Colonic mucosa (tissue), 4 donors: ENCODE measurements around the gene CDH18. TPM values are rescaled to one million over a fixed set of nuclear protein-coding genes. Genes with fewer than 3 reads are reported as not detected.

Source experiments
- DNase-seq: peaks from one replicate; pipeline ENCODE4 v3.0.0-alpha.2; 2020
- H3K27ac ChIP-seq: fragments of 200-600 bp; one replicate; pipeline ENCODE4 v1.8.0; 2021
- H3K27me3 ChIP-seq: fragments of 200-600 bp; one replicate; pipeline ENCODE4 v1.8.0; 2021
- H3K36me3 ChIP-seq: fragments of 200-600 bp; one replicate; pipeline ENCODE4 v1.8.0; 2021
- H3K4me1 ChIP-seq: fragments of 200-600 bp; one replicate; pipeline ENCODE4 v1.8.0; 2021; ENCODE audit warnings: mild to moderate bottlenecking
- H3K4me3 ChIP-seq: fragments of 200-600 bp; one replicate; pipeline ENCODE4 v1.8.0; 2021
- H3K9ac ChIP-seq, 2 donors: one replicate each; pipeline ENCODE4 v1.7.0; 2013; ENCODE audit warnings: control low read depth in 2 of 2, low read depth in 2 of 2, low read length in 2 of 2
- H3K9me3 ChIP-seq: fragments of 200-600 bp; one replicate; pipeline ENCODE4 v1.8.0; 2021
- intact Hi-C: fragments of 100-400 bp; cut with DNase I; formaldehyde crosslinking; loops from one replicate; pipeline ENCODE4 v1.14.1; 2022
- total RNA-seq, 2 donors: library from RNA; stranded (reverse); fragmentation: NEBNext Ultra II Directional in 1 of 2; extraction: Animal tissue kit (Norgen Biotek cat#: 25700) in 1 of 2; gene quantifications; one replicate each; pipeline ENCODE4 v1.2.1, GENCODE V29; 2021
- TF ChIP-seq, protein P1 (sequence below): fragments of 200-600 bp; IDR thresholded peaks from one replicate; pipeline ENCODE4 v1.8.0; 2022; ENCODE audit warnings: antibody characterized with exemption, mild to moderate bottlenecking
- donor health status: healthy.
- donor health status: DM: no; HTN: no; CAD: no.
- donor health status: DM: no; HTN: no; CAD: no.

CDH18 gene
- total RNA-seq, 2 donors from 2014 or later = not detected

GRCh38 chr5:20029266-20029665 is 41.3 kb upstream of the CDH18 start:
- no peak for DNase-seq
- H3K4me1 ChIP-seq = no peaks in the 10 kb centered on the region

DNA sequence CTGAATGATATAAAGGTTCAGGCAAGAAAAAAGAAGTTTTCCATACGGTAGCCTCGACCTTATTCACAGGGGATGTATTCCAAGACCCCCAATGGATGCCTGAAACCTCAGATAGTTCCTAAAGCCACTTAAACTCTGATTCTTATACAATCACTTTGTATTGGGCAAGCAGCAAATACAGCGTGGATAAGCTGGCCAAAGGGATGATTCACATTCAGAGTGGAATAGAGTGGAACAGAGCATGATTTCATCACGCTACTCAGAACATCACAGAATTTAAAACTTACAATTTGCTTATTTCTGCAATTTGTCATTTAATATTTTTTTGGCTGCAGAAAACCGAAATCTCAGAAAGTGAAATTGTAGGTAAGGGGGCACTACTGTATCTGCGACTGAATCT is 40.5 kb upstream of the CDH18 start:
- H3K36me3 ChIP-seq = no peaks in the 10 kb centered on the region
- no peak overlapping the region for H3K9ac ChIP-seq
- H3K9me3 ChIP-seq = no peaks in the 10 kb centered on the region
- H3K4me1 ChIP-seq = no peaks in the 10 kb centered on the region
- no peak for DNase-seq
- intact Hi-C loops = no loop called here
- no peak overlapping the region for H3K4me3 ChIP-seq
- no peak overlapping the region for H3K27ac ChIP-seq
- TF ChIP-seq, protein P1, sequence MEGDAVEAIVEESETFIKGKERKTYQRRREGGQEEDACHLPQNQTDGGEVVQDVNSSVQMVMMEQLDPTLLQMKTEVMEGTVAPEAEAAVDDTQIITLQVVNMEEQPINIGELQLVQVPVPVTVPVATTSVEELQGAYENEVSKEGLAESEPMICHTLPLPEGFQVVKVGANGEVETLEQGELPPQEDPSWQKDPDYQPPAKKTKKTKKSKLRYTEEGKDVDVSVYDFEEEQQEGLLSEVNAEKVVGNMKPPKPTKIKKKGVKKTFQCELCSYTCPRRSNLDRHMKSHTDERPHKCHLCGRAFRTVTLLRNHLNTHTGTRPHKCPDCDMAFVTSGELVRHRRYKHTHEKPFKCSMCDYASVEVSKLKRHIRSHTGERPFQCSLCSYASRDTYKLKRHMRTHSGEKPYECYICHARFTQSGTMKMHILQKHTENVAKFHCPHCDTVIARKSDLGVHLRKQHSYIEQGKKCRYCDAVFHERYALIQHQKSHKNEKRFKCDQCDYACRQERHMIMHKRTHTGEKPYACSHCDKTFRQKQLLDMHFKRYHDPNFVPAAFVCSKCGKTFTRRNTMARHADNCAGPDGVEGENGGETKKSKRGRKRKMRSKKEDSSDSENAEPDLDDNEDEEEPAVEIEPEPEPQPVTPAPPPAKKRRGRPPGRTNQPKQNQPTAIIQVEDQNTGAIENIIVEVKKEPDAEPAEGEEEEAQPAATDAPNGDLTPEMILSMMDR = no peak
- no peaks in the 10 kb centered on the region for H3K27me3 ChIP-seq

More at GRCh38 chr5:20029266-20029665, 41.3 kb upstream of the CDH18 start:
- no peaks in the 10 kb centered on the region for H3K27me3 ChIP-seq
- H3K9me3 ChIP-seq = no peaks in the 10 kb centered on the region
- TF ChIP-seq, protein P1 = no peak
- H3K4me3 ChIP-seq = no peak overlapping the region
- H3K36me3 ChIP-seq = no peaks in the 10 kb centered on the region
- H3K9ac ChIP-seq = no peak overlapping the region
- no peak overlapping the region for H3K27ac ChIP-seq
- intact Hi-C loops = no loop called here

- Histone ChIP-seq H3K9ac (no peak overlapping the region), H3K36me3 (no peaks in the 10 kb centered on the region), H3K4me1 (no peaks in the 10 kb centered on the region), H3K4me3 (no peak overlapping the region), H3K27me3 (no peaks in the 10 kb centered on the region), H3K27ac (no peak overlapping the region), H3K9me3 (no peaks in the 10 kb centered on the region)
- intact Hi-C loops = no loop called here
- TF ChIP-seq, protein P1 = no peak
- no peak for DNase-seq
Observed at GRCh38 chr5:20023686-20024180, 35.7 kb upstream of the CDH18 start.

DNA sequence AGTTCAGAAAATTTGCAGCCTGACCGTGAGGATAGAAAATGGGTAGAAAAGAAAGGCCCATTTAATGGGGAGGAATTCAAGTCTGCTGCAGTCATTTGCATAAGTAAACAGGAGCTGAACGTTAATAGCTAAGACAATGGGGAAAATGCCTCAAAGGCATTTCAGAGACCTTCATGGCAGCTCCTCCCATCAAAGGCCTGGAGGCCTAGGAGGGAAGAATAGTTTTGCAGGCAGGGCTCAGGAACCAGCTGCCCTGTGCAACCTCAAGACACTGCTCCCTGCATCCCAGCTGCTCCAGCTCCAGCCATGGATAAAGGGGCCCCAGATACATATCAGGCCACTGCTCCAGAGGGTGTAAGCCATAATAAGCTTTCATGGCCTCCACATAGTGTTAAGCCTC is 32.2 kb upstream of the CDH18 start:
- TF ChIP-seq, protein P1 = no peak
- intact Hi-C loops = no loop called here

DNA sequence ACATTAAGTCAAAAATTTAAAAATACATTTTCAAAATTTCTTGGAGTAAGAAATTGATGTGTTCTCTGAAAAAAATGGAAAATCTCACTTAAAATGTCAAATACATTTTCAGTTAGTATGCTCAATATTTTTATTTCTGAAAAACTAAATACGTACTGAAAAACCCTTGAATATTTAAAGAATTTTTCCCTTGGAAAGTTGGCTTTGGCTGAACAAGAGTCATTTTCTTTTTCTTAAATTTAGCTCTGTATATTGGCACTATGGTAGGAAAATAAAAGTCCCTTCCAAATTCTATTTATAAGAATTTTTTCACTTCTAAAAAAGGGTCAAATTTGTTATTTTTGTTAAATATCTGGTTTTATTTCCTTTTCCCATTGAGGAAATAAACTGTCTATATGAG is 29.0 kb upstream of the CDH18 start:
- no peaks in the 10 kb centered on the region for H3K9me3 ChIP-seq
- TF ChIP-seq, protein P1 = no peak
- H3K36me3 ChIP-seq = no peaks in the 10 kb centered on the region
- H3K4me1 ChIP-seq = no peaks in the 10 kb centered on the region
- intact Hi-C loops = no loop called here
- H3K27ac ChIP-seq = no peak overlapping the region
- no peaks in the 10 kb centered on the region for H3K27me3 ChIP-seq
- no peak overlapping the region for H3K9ac ChIP-seq
- DNase-seq = no peak
- no peak overlapping the region for H3K4me3 ChIP-seq

More for the DNA sequence above, 32.2 kb upstream of the CDH18 start:
- no peak overlapping the region for H3K4me3 ChIP-seq
- H3K4me1 ChIP-seq = no peaks in the 10 kb centered on the region
- H3K9me3 ChIP-seq = no peaks in the 10 kb centered on the region
- H3K27me3 ChIP-seq = no peaks in the 10 kb centered on the region
- no peaks in the 10 kb centered on the region for H3K36me3 ChIP-seq
- no peak for DNase-seq
- H3K9ac ChIP-seq = no peak overlapping the region
- H3K27ac ChIP-seq = no peak overlapping the region

DNA sequence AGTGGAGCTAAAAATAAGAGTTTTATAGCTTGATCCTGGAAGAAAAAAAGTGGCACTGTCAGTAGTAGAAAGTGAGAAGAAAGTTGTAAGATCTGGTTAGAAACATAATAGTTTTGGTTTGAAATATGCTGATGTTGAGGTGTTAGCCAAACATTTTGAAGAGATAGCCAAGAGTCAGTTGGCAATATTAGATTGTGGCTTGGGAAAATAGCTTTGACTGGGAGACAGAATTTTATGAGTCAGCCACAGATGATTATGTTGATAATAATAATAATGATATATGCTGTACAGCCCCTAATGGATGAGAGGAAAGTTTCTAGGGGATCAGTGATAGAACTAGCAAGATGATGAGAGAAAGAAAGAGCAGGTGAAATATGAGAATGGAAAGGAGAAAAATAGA is 12.4 kb upstream of the CDH18 start:
- Histone ChIP-seq H3K4me1 (no peaks in the 10 kb centered on the region), H3K9ac (no peak overlapping the region), H3K27me3 (no peaks in the 10 kb centered on the region), H3K36me3 (no peaks in the 10 kb centered on the region), H3K27ac (no peak overlapping the region), H3K4me3 (no peak overlapping the region), H3K9me3 (no peaks in the 10 kb centered on the region)
- TF ChIP-seq, protein P1 = no peak
- no peak for DNase-seq
- intact Hi-C loops = no loop called here
